ENCODE measurements around the gene PARD3. TPM values are rescaled to one million over a fixed set of nuclear protein-coding genes. Genes with fewer than 3 reads are reported as not detected.

Gene PARD3
- total and polyA plus RNA-seq, 2 donors from 2014 or later, result 21.1 to 47.5 TPM

DNA sequence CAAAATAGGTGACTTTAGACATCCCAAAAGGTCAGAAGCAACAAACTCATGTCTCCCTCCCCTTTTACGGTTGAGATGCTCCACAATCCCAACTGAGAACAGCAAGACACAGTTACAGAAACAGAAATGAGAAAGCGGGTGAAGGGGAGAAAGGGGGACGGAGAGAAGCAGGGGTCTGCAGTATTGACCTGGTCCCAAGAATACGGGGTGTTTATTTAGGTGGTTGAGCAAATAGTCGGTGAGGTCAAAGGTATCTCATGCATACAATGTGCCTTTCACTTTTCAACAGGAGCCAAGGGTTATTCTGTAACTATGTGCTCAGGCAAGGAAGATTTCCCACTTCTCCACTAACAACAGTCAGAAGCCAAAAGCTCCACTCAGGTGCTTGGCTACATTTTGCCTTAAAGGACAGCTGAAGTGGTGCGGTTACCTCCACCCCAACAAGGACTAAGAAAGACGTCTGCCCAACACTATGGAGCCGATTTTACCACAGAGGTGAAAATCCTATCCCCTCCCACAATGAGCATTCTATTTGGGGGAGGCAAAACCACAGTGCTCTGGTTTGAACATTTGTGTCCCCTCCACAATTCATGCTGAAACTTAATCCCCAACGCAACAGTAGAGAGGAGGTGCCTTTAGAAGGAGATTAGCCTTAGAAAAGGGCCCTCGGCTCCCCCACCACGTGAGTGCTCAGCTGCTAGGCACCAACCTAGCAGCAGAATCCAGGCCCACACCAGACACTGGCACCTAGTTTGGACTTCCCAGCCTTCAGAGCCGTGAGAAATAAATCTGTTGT is 77.9 kb downstream of the PARD3 start:
- intact Hi-C loops (cut with DNase I), result no loop called here

DNA sequence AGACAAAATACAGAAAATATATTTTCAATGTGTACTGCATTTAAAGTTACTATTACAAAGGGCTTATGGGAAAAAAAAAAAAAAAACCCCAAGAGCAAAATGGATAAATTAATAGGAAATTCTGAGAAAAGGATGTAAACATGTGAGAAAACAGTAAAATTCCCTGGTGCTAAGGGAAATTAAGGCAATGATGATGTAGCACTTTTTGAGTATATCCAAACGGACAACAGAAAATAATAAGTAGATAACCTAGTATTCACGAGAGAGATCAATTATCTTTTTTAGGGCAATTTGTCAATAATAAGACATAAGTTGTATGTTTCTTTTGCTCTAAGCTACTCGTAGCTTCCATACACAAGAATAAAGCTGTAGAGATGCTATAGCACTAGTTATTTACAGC is 80.2 kb downstream of the PARD3 start:
- no peak overlapping the region for H3K4me3 ChIP-seq (ENCODE audit: low read length in 3 of 3)
- FAIRE-seq, result no peak
- no peak for DNase-seq

More for the DNA sequence above, 77.9 kb downstream of the PARD3 start:
- Histone ChIP-seq H3K4me1 (ENCODE audit: control insufficient read depth in 2 of 3, insufficient read depth in 2 of 3, low read depth in 1 of 3, low read length in 3 of 3) (peaks cover 0 to 14% (median 14%) of the 10 kb centered on the region in 3 donors), H3K27ac (ENCODE audit: low read depth in 2 of 2, low read length in 2 of 2) (peak overlapping the region; percentile 57 to 59), H3K9ac (ENCODE audit: low read length in 3 of 3) (no peak overlapping the region), H3K4me3 (ENCODE audit: low read length in 3 of 3) (no peak overlapping the region), H3K36me3 (ENCODE audit: control insufficient read depth in 2 of 3, insufficient read depth in 3 of 3, low read length in 3 of 3) (no peaks in the 10 kb centered on the region), H3K9me3 (ENCODE audit: control insufficient read depth in 2 of 3, insufficient read depth in 1 of 3, low read length in 3 of 3) (no peaks in the 10 kb centered on the region), H3K27me3 (ENCODE audit: control insufficient read depth, insufficient read depth, low read length) (no peaks in the 10 kb centered on the region)
- no peak for TF ChIP-seq CTCF (IDR thresholded peaks at IDR 0.05; ENCODE audit: borderline replicate concordance, extremely low read depth, insufficient read depth)
- DNase-seq (peak in 2 of 5 donors; percentile 48 to 58), FAIRE-seq (no peak)

GRCh38 chr10:34732926-34733325 is 82.2 kb downstream of the PARD3 start:
- Histone ChIP-seq H3K9me3 (ENCODE audit: control insufficient read depth in 2 of 3, insufficient read depth in 1 of 3, low read length in 3 of 3) (no peaks in the 10 kb centered on the region), H3K27ac (ENCODE audit: low read depth in 2 of 2, low read length in 2 of 2) (peak overlapping the region; percentile 45 to 59), H3K4me3 (ENCODE audit: low read length in 3 of 3) (no peak overlapping the region), H3K9ac (ENCODE audit: low read length in 3 of 3) (no peak overlapping the region), H3K4me1 (ENCODE audit: control insufficient read depth in 2 of 3, insufficient read depth in 2 of 3, low read depth in 1 of 3, low read length in 3 of 3) (peaks cover 0 to 7% (median 6%) of the 10 kb centered on the region in 3 donors), H3K27me3 (ENCODE audit: control insufficient read depth, insufficient read depth, low read length) (no peaks in the 10 kb centered on the region), H3K36me3 (ENCODE audit: control insufficient read depth in 2 of 3, insufficient read depth in 3 of 3, low read length in 3 of 3) (no peaks in the 10 kb centered on the region)
- DNase-seq (peak in 1 of 5 donors; percentile 50), FAIRE-seq (peak; percentile 80)
- peak; percentile 1 for TF ChIP-seq CTCF (IDR thresholded peaks at IDR 0.05; ENCODE audit: borderline replicate concordance, extremely low read depth, insufficient read depth)
- intact Hi-C loops (cut with DNase I), result no loop called here

More for the DNA sequence above, 80.2 kb downstream of the PARD3 start:
- Histone ChIP-seq H3K4me1 (ENCODE audit: control insufficient read depth in 2 of 3, insufficient read depth in 2 of 3, low read depth in 1 of 3, low read length in 3 of 3) (peaks cover 0 to 16% (median 10%) of the 10 kb centered on the region in 3 donors), H3K9me3 (ENCODE audit: control insufficient read depth in 2 of 3, insufficient read depth in 1 of 3, low read length in 3 of 3) (no peaks in the 10 kb centered on the region), H3K27ac (ENCODE audit: low read depth in 2 of 2, low read length in 2 of 2) (no peak overlapping the region), H3K27me3 (ENCODE audit: control insufficient read depth, insufficient read depth, low read length) (no peaks in the 10 kb centered on the region), H3K36me3 (ENCODE audit: control insufficient read depth in 2 of 3, insufficient read depth in 3 of 3, low read length in 3 of 3) (no peaks in the 10 kb centered on the region), H3K9ac (ENCODE audit: low read length in 3 of 3) (no peak overlapping the region)
- intact Hi-C loops (cut with DNase I), result no loop called here
- no peak for TF ChIP-seq CTCF (IDR thresholded peaks at IDR 0.05; ENCODE audit: borderline replicate concordance, extremely low read depth, insufficient read depth)

Measured in kidney (tissue), 14 donors.